Activated CD4-positive, alpha-beta memory T cell treated with anti-CD3 and anti-CD28 coated beads, Interleukin-2, amount 10 ng/mL, durations not matched to agents 7 days and 5 days (primary cell): ENCODE results near the gene EPB41L5. TPM values are rescaled to one million over a fixed set of nuclear protein-coding genes. Genes with fewer than 3 reads are reported as not detected.
A peak's percentile ranks its signal among the peaks of the same experiment; 100 is the strongest.
"Not testable (repeated sequence)": the region's sequence is repeated elsewhere in the genome, so short reads cannot be mapped to it uniquely, and the experiment has no call there.

ENCODE experiments used
- CTCF ChIA-PET: fragments of 350-600 bp; sonication (Branson Sonifier 250); formaldehyde crosslinking; loops from one replicate; lab custom pipeline; 2021; ENCODE audit warnings: antibody characterized with exemption, inconsistent platforms; lab: Charles Lee
- POLR2A ChIA-PET: fragments of 350-600 bp; sonication (Branson Sonifier 250); formaldehyde crosslinking; loops from one replicate; lab custom pipeline; 2021; ENCODE audit warnings: antibody characterized with exemption; lab: Charles Lee
- DNase-seq: peaks from one replicate; pipeline ENCODE4 v3.0.0-alpha.2; 2020
- H3K27ac Mint-ChIP-seq: one replicate; pipeline ENCODE4 v1.8.0; 2021; ENCODE audit warnings: mild to moderate bottlenecking, mixed read lengths
- H3K27me3 Mint-ChIP-seq: one replicate; pipeline ENCODE4 v1.8.0; 2021; ENCODE audit warnings: mixed read lengths
- H3K36me3 Mint-ChIP-seq: one replicate; pipeline ENCODE4 v1.8.0; 2021; ENCODE audit warnings: low read depth, mixed read lengths
- H3K4me1 Mint-ChIP-seq: one replicate; pipeline ENCODE4 v1.8.0; 2021; ENCODE audit warnings: mixed read lengths
- H3K4me3 Mint-ChIP-seq: one replicate; pipeline ENCODE4 v1.8.0; 2021; ENCODE audit warnings: mild to moderate bottlenecking, mixed read lengths
- H3K9me3 Mint-ChIP-seq: one replicate; pipeline ENCODE4 v1.8.0; 2021; ENCODE audit warnings: mixed read lengths
- total RNA-seq, 2 experiments: library from RNA; stranded (reverse); gene quantifications; one replicate each; pipeline ENCODE4 v1.2.3, GENCODE V29; 2021

The EPB41L5 gene
- total RNA-seq, 2 experiments from 2014 or later, result 2.1 to 2.8 TPM

- H3K27ac Mint-ChIP-seq, result peak overlapping the region; percentile 28
- H3K36me3 Mint-ChIP-seq, result peaks cover 20% of the 10 kb centered on the region
- no peak overlapping the region for H3K4me3 Mint-ChIP-seq
- peaks cover 2% of the 10 kb centered on the region for H3K9me3 Mint-ChIP-seq
- DNase-seq, result no peak
- CTCF ChIA-PET, result interaction anchor here (0.6 to 5.7 kb wide), 52 partner anchors 9 to 533 kb away, joined by 3 to 111 read pairs (median 4); partner anchors contain the start of genes PTPN4, RALB, TMEM177 and TMEM185B
- peaks cover 48% of the 10 kb centered on the region for H3K4me1 Mint-ChIP-seq
- H3K27me3 Mint-ChIP-seq, result no peaks in the 10 kb centered on the region
- POLR2A ChIA-PET, result interaction anchor here (0.7 to 3.3 kb wide), 10 partner anchors 16 to 414 kb away, joined by 3 to 22 read pairs (median 4); partner anchors contain the start of genes RALB and TMEM185B
These were observed 162.2 kb downstream of the EPB41L5 start for GRCh38 chr2:120174963-120175581.

- peaks cover 12% of the 10 kb centered on the region for H3K36me3 Mint-ChIP-seq
- ChIA-PET POLR2A (interaction anchor here (0.6 to 3.3 kb wide), 24 partner anchors 9 to 1354 kb away, joined by 3 to 33 read pairs (median 4); partner anchors contain the start of genes EPB41L5, PTPN4, RALB and RNU4ATAC), CTCF (interaction anchor here (0.5 to 5.7 kb wide), 39 partner anchors 8 to 535 kb away, joined by 3 to 111 read pairs (median 5); partner anchors contain the start of genes PTPN4, RALB, TMEM177 and TMEM185B)
- no peaks in the 10 kb centered on the region for H3K9me3 Mint-ChIP-seq
- DNase-seq, result no peak
- H3K4me3 Mint-ChIP-seq, result peak overlapping the region; percentile 96
- peaks cover 52% of the 10 kb centered on the region for H3K4me1 Mint-ChIP-seq
- no peaks in the 10 kb centered on the region for H3K27me3 Mint-ChIP-seq
- H3K27ac Mint-ChIP-seq, result peak overlapping the region; percentile 99
These were observed 163.6 kb downstream of the EPB41L5 start for GRCh38 chr2:120176526-120176925.

- peak; percentile 82 for DNase-seq
- ChIA-PET POLR2A (interaction anchor here (0.6 to 3.3 kb wide), 24 partner anchors 8 to 1353 kb away, joined by 3 to 33 read pairs (median 4); partner anchors contain the start of genes EPB41L5, PTPN4, RALB and RNU4ATAC), CTCF (interaction anchor here (0.5 to 5.7 kb wide), 38 partner anchors 7 to 535 kb away, joined by 3 to 111 read pairs (median 4); partner anchors contain the start of genes PTPN4, RALB, TMEM177 and TMEM185B)
- H3K27ac Mint-ChIP-seq, result peak overlapping the region; percentile 99
- peaks cover 10% of the 10 kb centered on the region for H3K36me3 Mint-ChIP-seq
- peak overlapping the region; percentile 96 for H3K4me3 Mint-ChIP-seq
- no peaks in the 10 kb centered on the region for H3K27me3 Mint-ChIP-seq
- H3K9me3 Mint-ChIP-seq, result no peaks in the 10 kb centered on the region
- peaks cover 58% of the 10 kb centered on the region for H3K4me1 Mint-ChIP-seq
These were observed 164.2 kb downstream of the EPB41L5 start for GRCh38 chr2:120177001-120177621.

- H3K27me3 Mint-ChIP-seq, result no peaks in the 10 kb centered on the region
- DNase-seq, result no peak
- H3K4me3 Mint-ChIP-seq, result peak overlapping the region; percentile 96
- ChIA-PET CTCF (interaction anchor here (1.2 to 5.7 kb wide), 5 partner anchors 9 to 475 kb away, joined by 3 to 111 read pairs (median 5); partner anchors contain the start of gene RALB), POLR2A (interaction anchor here (1.0 to 3.0 kb wide), 7 partner anchors 9 to 500 kb away, joined by 3 to 33 read pairs (median 9); partner anchors contain the start of genes RALB and TMEM177)
- peaks cover 64% of the 10 kb centered on the region for H3K4me1 Mint-ChIP-seq
- peak overlapping the region; percentile 69 for H3K27ac Mint-ChIP-seq
- no peaks in the 10 kb centered on the region for H3K9me3 Mint-ChIP-seq
- H3K36me3 Mint-ChIP-seq, result peaks cover 10% of the 10 kb centered on the region
These were observed 165.1 kb downstream of the EPB41L5 start for GRCh38 chr2:120177973-120178372.

- no peak for DNase-seq
- ChIA-PET CTCF (no interaction called here), POLR2A (no interaction called here)
- H3K27me3 Mint-ChIP-seq, result no peaks in the 10 kb centered on the region
- H3K27ac Mint-ChIP-seq, result peak overlapping the region; percentile 45
- H3K4me3 Mint-ChIP-seq, result no peak overlapping the region
- H3K9me3 Mint-ChIP-seq, result no peaks in the 10 kb centered on the region
- peaks cover 68% of the 10 kb centered on the region for H3K4me1 Mint-ChIP-seq
- peaks cover 15% of the 10 kb centered on the region for H3K36me3 Mint-ChIP-seq
These were observed 166.5 kb downstream of the EPB41L5 start for GRCh38 chr2:120179396-120179795.

GRCh38 chr2:120180066-120180465 lies 167.2 kb downstream of the EPB41L5 start:
- POLR2A ChIA-PET, result no interaction called here
- peaks cover 65% of the 10 kb centered on the region for H3K4me1 Mint-ChIP-seq
- CTCF ChIA-PET, result interaction anchor here (1.8 kb wide), 1 partner anchor 133 kb away, joined by 5 read pairs; no protein-coding TSS in a partner anchor

GRCh38 chr2:120182019-120182560 lies 169.2 kb downstream of the EPB41L5 start:
- H3K4me1 Mint-ChIP-seq, result peaks cover 48% of the 10 kb centered on the region
- DNase-seq, result no peak
- CTCF ChIA-PET, result interaction anchor here (1.2 to 1.8 kb wide), 2 partner anchors 10 to 131 kb away, joined by 5 read pairs; no protein-coding TSS in a partner anchor
- no peaks in the 10 kb centered on the region for H3K9me3 Mint-ChIP-seq
- peaks cover 20% of the 10 kb centered on the region for H3K36me3 Mint-ChIP-seq
- no peaks in the 10 kb centered on the region for H3K27me3 Mint-ChIP-seq
- peak overlapping the region; percentile 32 for H3K27ac Mint-ChIP-seq
- H3K4me3 Mint-ChIP-seq, result no peak overlapping the region
- POLR2A ChIA-PET, result no interaction called here

More at GRCh38 chr2:120180066-120180465, 167.2 kb downstream of the EPB41L5 start:
- H3K4me3 Mint-ChIP-seq, result no peak overlapping the region
- peak overlapping the region; percentile 45 for H3K27ac Mint-ChIP-seq
- H3K36me3 Mint-ChIP-seq, result peaks cover 15% of the 10 kb centered on the region
- no peak for DNase-seq
- no peaks in the 10 kb centered on the region for H3K9me3 Mint-ChIP-seq
- no peaks in the 10 kb centered on the region for H3K27me3 Mint-ChIP-seq

GRCh38 chr2:120189189-120189588 lies 176.3 kb downstream of the EPB41L5 start:
- peaks cover 24% of the 10 kb centered on the region for H3K36me3 Mint-ChIP-seq
- no peaks in the 10 kb centered on the region for H3K27me3 Mint-ChIP-seq
- DNase-seq, result no peak
- no peak overlapping the region for H3K27ac Mint-ChIP-seq
- CTCF ChIA-PET, result no interaction called here
- no peak overlapping the region for H3K4me3 Mint-ChIP-seq
- no peaks in the 10 kb centered on the region for H3K4me1 Mint-ChIP-seq
- peaks cover 18% of the 10 kb centered on the region for H3K9me3 Mint-ChIP-seq
- POLR2A ChIA-PET, result no interaction called here

GRCh38 chr2:120192280-120192679 lies 179.4 kb downstream of the EPB41L5 start:
- POLR2A ChIA-PET, result no interaction called here
- peaks cover 24% of the 10 kb centered on the region for H3K9me3 Mint-ChIP-seq
- H3K27me3 Mint-ChIP-seq, result no peaks in the 10 kb centered on the region
- no peak overlapping the region for H3K4me3 Mint-ChIP-seq
- no peak overlapping the region for H3K27ac Mint-ChIP-seq
- no peak for DNase-seq
- CTCF ChIA-PET, result no interaction called here
- peaks cover 23% of the 10 kb centered on the region for H3K36me3 Mint-ChIP-seq
- H3K4me1 Mint-ChIP-seq, result peaks cover 2% of the 10 kb centered on the region

GRCh38 chr2:120195553-120195952 lies 182.7 kb downstream of the EPB41L5 start:
- Mint-ChIP-seq H3K4me1 (peaks cover 2% of the 10 kb centered on the region), H3K9me3 (peaks cover 29% of the 10 kb centered on the region), H3K36me3 (peaks cover 29% of the 10 kb centered on the region), H3K27ac (no peak overlapping the region), H3K4me3 (no peak overlapping the region), H3K27me3 (no peaks in the 10 kb centered on the region)
- ChIA-PET CTCF (interaction anchor here (0.9 kb wide), 1 partner anchor 37 kb away, joined by 3 read pairs; no protein-coding TSS in a partner anchor), POLR2A (interaction anchor here (0.9 kb wide), 2 partner anchors 20 to 26 kb away, joined by 3 to 4 read pairs; no protein-coding TSS in a partner anchor)
- no peak for DNase-seq

GRCh38 chr2:120199817-120200459 lies 187.1 kb downstream of the EPB41L5 start:
- CTCF ChIA-PET, result interaction anchor here (1.0 to 1.3 kb wide), 3 partner anchors 10 to 90 kb away, joined by 3 to 6 read pairs (median 4); no protein-coding TSS in a partner anchor
- POLR2A ChIA-PET, result interaction anchor here (0.7 to 1.1 kb wide), 2 partner anchors 18 to 25 kb away, joined by 3 to 4 read pairs; no protein-coding TSS in a partner anchor
- not testable (repeated sequence) for H3K27ac Mint-ChIP-seq, H3K4me3 Mint-ChIP-seq, DNase-seq, H3K27me3 Mint-ChIP-seq, H3K4me1 Mint-ChIP-seq
- Mint-ChIP-seq H3K9me3 (peaks cover 14% of the 10 kb centered on the region), H3K36me3 (peaks cover 15% of the 10 kb centered on the region)
